ENCODE results near the gene CLMN.

The CLMN gene

GRCh38 chr14:95341564-95341963, 21.9 kb upstream of the CLMN start:
- Histone ChIP-seq H3K4me3 (ENCODE audit: low read depth in 1 of 2, low read length in 2 of 2) (no peak overlapping the region), H3K27ac (ENCODE audit: low read depth, low read length) (no peak overlapping the region), H3K27me3 (ENCODE audit: control insufficient read depth in 1 of 2, insufficient read depth in 2 of 2, low read length in 2 of 2) (no peaks in the 10 kb centered on the region), H3K36me3 (ENCODE audit: control insufficient read depth in 1 of 2, insufficient read depth in 2 of 2, low read length in 2 of 2) (no peaks in the 10 kb centered on the region), H3K9me3 (ENCODE audit: control insufficient read depth in 1 of 2, low read length in 2 of 2) (peaks cover 0 to 3% of the 10 kb centered on the region in 2 donors), H3K9ac (ENCODE audit: low read depth in 1 of 2, low read length in 2 of 2) (no peak overlapping the region), H3K4me1 (ENCODE audit: control insufficient read depth in 1 of 2, insufficient read depth in 2 of 2, low read length in 2 of 2) (peaks cover 16 to 21% of the 10 kb centered on the region in 2 donors)

GRCh38 chr14:95341115-95341514, 21.4 kb upstream of the CLMN start:
- no peaks in the 10 kb centered on the region for H3K36me3 ChIP-seq (ENCODE audit: control insufficient read depth in 1 of 2, insufficient read depth in 2 of 2, low read length in 2 of 2)
- peaks cover 16 to 21% of the 10 kb centered on the region in 2 donors for H3K4me1 ChIP-seq (ENCODE audit: control insufficient read depth in 1 of 2, insufficient read depth in 2 of 2, low read length in 2 of 2)
- no peaks in the 10 kb centered on the region for H3K27me3 ChIP-seq (ENCODE audit: control insufficient read depth in 1 of 2, insufficient read depth in 2 of 2, low read length in 2 of 2)
- H3K9me3 ChIP-seq (ENCODE audit: control insufficient read depth in 1 of 2, low read length in 2 of 2): peaks cover 0 to 3% of the 10 kb centered on the region in 2 donors
- H3K9ac ChIP-seq (ENCODE audit: low read depth in 1 of 2, low read length in 2 of 2): no peak overlapping the region
- no peak overlapping the region for H3K4me3 ChIP-seq (ENCODE audit: low read depth in 1 of 2, low read length in 2 of 2)
- peak overlapping the region; percentile 55 for H3K27ac ChIP-seq (ENCODE audit: low read depth, low read length)

GRCh38 chr14:95340201-95340697, 20.5 kb upstream of the CLMN start:
- peak overlapping the region in 1 of 2 donors; percentile 47 for H3K4me3 ChIP-seq (ENCODE audit: low read depth in 1 of 2, low read length in 2 of 2)
- H3K27me3 ChIP-seq (ENCODE audit: control insufficient read depth in 1 of 2, insufficient read depth in 2 of 2, low read length in 2 of 2): no peaks in the 10 kb centered on the region
- peak overlapping the region; percentile 55 for H3K27ac ChIP-seq (ENCODE audit: low read depth, low read length)
- H3K36me3 ChIP-seq (ENCODE audit: control insufficient read depth in 1 of 2, insufficient read depth in 2 of 2, low read length in 2 of 2): no peaks in the 10 kb centered on the region
- H3K4me1 ChIP-seq (ENCODE audit: control insufficient read depth in 1 of 2, insufficient read depth in 2 of 2, low read length in 2 of 2): peaks cover 16 to 21% of the 10 kb centered on the region in 2 donors
- H3K9me3 ChIP-seq (ENCODE audit: control insufficient read depth in 1 of 2, low read length in 2 of 2): peaks cover 0 to 3% of the 10 kb centered on the region in 2 donors
- peak overlapping the region in 1 of 2 donors; percentile 31 for H3K9ac ChIP-seq (ENCODE audit: low read depth in 1 of 2, low read length in 2 of 2)

GRCh38 chr14:95339301-95339865, 19.7 kb upstream of the CLMN start:
- Histone ChIP-seq H3K9ac (ENCODE audit: low read depth in 1 of 2, low read length in 2 of 2) (peak overlapping the region in 1 of 2 donors; percentile 48), H3K27me3 (ENCODE audit: control insufficient read depth in 1 of 2, insufficient read depth in 2 of 2, low read length in 2 of 2) (no peaks in the 10 kb centered on the region), H3K27ac (ENCODE audit: low read depth, low read length) (peak overlapping the region; percentile 3), H3K9me3 (ENCODE audit: control insufficient read depth in 1 of 2, low read length in 2 of 2) (peaks cover 0 to 3% of the 10 kb centered on the region in 2 donors), H3K4me1 (ENCODE audit: control insufficient read depth in 1 of 2, insufficient read depth in 2 of 2, low read length in 2 of 2) (peaks cover 16 to 21% of the 10 kb centered on the region in 2 donors), H3K4me3 (ENCODE audit: low read depth in 1 of 2, low read length in 2 of 2) (peak overlapping the region; percentile 12 to 53), H3K36me3 (ENCODE audit: control insufficient read depth in 1 of 2, insufficient read depth in 2 of 2, low read length in 2 of 2) (no peaks in the 10 kb centered on the region)

GRCh38 chr14:95338436-95338835, 18.7 kb upstream of the CLMN start:
- Histone ChIP-seq H3K4me3 (ENCODE audit: low read depth in 1 of 2, low read length in 2 of 2) (no peak overlapping the region), H3K27me3 (ENCODE audit: control insufficient read depth in 1 of 2, insufficient read depth in 2 of 2, low read length in 2 of 2) (no peaks in the 10 kb centered on the region), H3K36me3 (ENCODE audit: control insufficient read depth in 1 of 2, insufficient read depth in 2 of 2, low read length in 2 of 2) (no peaks in the 10 kb centered on the region), H3K9ac (ENCODE audit: low read depth in 1 of 2, low read length in 2 of 2) (no peak overlapping the region), H3K4me1 (ENCODE audit: control insufficient read depth in 1 of 2, insufficient read depth in 2 of 2, low read length in 2 of 2) (peaks cover 16 to 21% of the 10 kb centered on the region in 2 donors), H3K27ac (ENCODE audit: low read depth, low read length) (no peak overlapping the region), H3K9me3 (ENCODE audit: control insufficient read depth in 1 of 2, low read length in 2 of 2) (peaks cover 0 to 3% of the 10 kb centered on the region in 2 donors)

- Histone ChIP-seq H3K9ac (ENCODE audit: low read depth in 1 of 2, low read length in 2 of 2) (no peak overlapping the region), H3K27ac (ENCODE audit: low read depth, low read length) (no peak overlapping the region), H3K4me3 (ENCODE audit: low read depth in 1 of 2, low read length in 2 of 2) (no peak overlapping the region), H3K4me1 (ENCODE audit: control insufficient read depth in 1 of 2, insufficient read depth in 2 of 2, low read length in 2 of 2) (peaks cover 22 to 34% of the 10 kb centered on the region in 2 donors), H3K27me3 (ENCODE audit: control insufficient read depth in 1 of 2, insufficient read depth in 2 of 2, low read length in 2 of 2) (no peaks in the 10 kb centered on the region), H3K9me3 (ENCODE audit: control insufficient read depth in 1 of 2, low read length in 2 of 2) (peaks cover 0 to 3% of the 10 kb centered on the region in 2 donors), H3K36me3 (ENCODE audit: control insufficient read depth in 1 of 2, insufficient read depth in 2 of 2, low read length in 2 of 2) (no peaks in the 10 kb centered on the region)
Observed at GRCh38 chr14:95337041-95337595, 17.4 kb upstream of the CLMN start.

- peaks cover 26 to 41% of the 10 kb centered on the region in 2 donors for H3K4me1 ChIP-seq (ENCODE audit: control insufficient read depth in 1 of 2, insufficient read depth in 2 of 2, low read length in 2 of 2)
- no peaks in the 10 kb centered on the region for H3K36me3 ChIP-seq (ENCODE audit: control insufficient read depth in 1 of 2, insufficient read depth in 2 of 2, low read length in 2 of 2)
- no peak overlapping the region for H3K9ac ChIP-seq (ENCODE audit: low read depth in 1 of 2, low read length in 2 of 2)
- no peak overlapping the region for H3K4me3 ChIP-seq (ENCODE audit: low read depth in 1 of 2, low read length in 2 of 2)
- H3K27ac ChIP-seq (ENCODE audit: low read depth, low read length): no peak overlapping the region
- peaks cover 0 to 3% of the 10 kb centered on the region in 2 donors for H3K9me3 ChIP-seq (ENCODE audit: control insufficient read depth in 1 of 2, low read length in 2 of 2)
- no peaks in the 10 kb centered on the region for H3K27me3 ChIP-seq (ENCODE audit: control insufficient read depth in 1 of 2, insufficient read depth in 2 of 2, low read length in 2 of 2)
Observed at GRCh38 chr14:95336192-95336760, 16.6 kb upstream of the CLMN start.

GRCh38 chr14:95335071-95335470, 15.4 kb upstream of the CLMN start:
- Histone ChIP-seq H3K9ac (ENCODE audit: low read depth in 1 of 2, low read length in 2 of 2) (no peak overlapping the region), H3K9me3 (ENCODE audit: control insufficient read depth in 1 of 2, low read length in 2 of 2) (no peaks in the 10 kb centered on the region), H3K27me3 (ENCODE audit: control insufficient read depth in 1 of 2, insufficient read depth in 2 of 2, low read length in 2 of 2) (no peaks in the 10 kb centered on the region), H3K36me3 (ENCODE audit: control insufficient read depth in 1 of 2, insufficient read depth in 2 of 2, low read length in 2 of 2) (no peaks in the 10 kb centered on the region), H3K4me1 (ENCODE audit: control insufficient read depth in 1 of 2, insufficient read depth in 2 of 2, low read length in 2 of 2) (peaks cover 26 to 29% of the 10 kb centered on the region in 2 donors), H3K27ac (ENCODE audit: low read depth, low read length) (no peak overlapping the region), H3K4me3 (ENCODE audit: low read depth in 1 of 2, low read length in 2 of 2) (no peak overlapping the region)

GRCh38 chr14:95334044-95334443, 14.3 kb upstream of the CLMN start:
- H3K36me3 ChIP-seq (ENCODE audit: control insufficient read depth in 1 of 2, insufficient read depth in 2 of 2, low read length in 2 of 2): no peaks in the 10 kb centered on the region
- no peaks in the 10 kb centered on the region for H3K27me3 ChIP-seq (ENCODE audit: control insufficient read depth in 1 of 2, insufficient read depth in 2 of 2, low read length in 2 of 2)
- H3K4me3 ChIP-seq (ENCODE audit: low read depth in 1 of 2, low read length in 2 of 2): no peak overlapping the region
- no peak overlapping the region for H3K9ac ChIP-seq (ENCODE audit: low read depth in 1 of 2, low read length in 2 of 2)
- peaks cover 22 to 27% of the 10 kb centered on the region in 2 donors for H3K4me1 ChIP-seq (ENCODE audit: control insufficient read depth in 1 of 2, insufficient read depth in 2 of 2, low read length in 2 of 2)
- H3K27ac ChIP-seq (ENCODE audit: low read depth, low read length): no peak overlapping the region
- H3K9me3 ChIP-seq (ENCODE audit: control insufficient read depth in 1 of 2, low read length in 2 of 2): no peaks in the 10 kb centered on the region

GRCh38 chr14:95332641-95333040, 12.9 kb upstream of the CLMN start:
- Histone ChIP-seq H3K36me3 (ENCODE audit: control insufficient read depth in 1 of 2, insufficient read depth in 2 of 2, low read length in 2 of 2) (no peaks in the 10 kb centered on the region), H3K27ac (ENCODE audit: low read depth, low read length) (no peak overlapping the region), H3K9ac (ENCODE audit: low read depth in 1 of 2, low read length in 2 of 2) (no peak overlapping the region), H3K9me3 (ENCODE audit: control insufficient read depth in 1 of 2, low read length in 2 of 2) (no peaks in the 10 kb centered on the region), H3K4me1 (ENCODE audit: control insufficient read depth in 1 of 2, insufficient read depth in 2 of 2, low read length in 2 of 2) (peaks cover 19 to 27% of the 10 kb centered on the region in 2 donors), H3K27me3 (ENCODE audit: control insufficient read depth in 1 of 2, insufficient read depth in 2 of 2, low read length in 2 of 2) (no peaks in the 10 kb centered on the region), H3K4me3 (ENCODE audit: low read depth in 1 of 2, low read length in 2 of 2) (no peak overlapping the region)
